ENCODE data around the gene PITX3. TPM values are rescaled to one million over a fixed set of nuclear protein-coding genes. Genes with fewer than 3 reads are reported as not detected.
"Not testable (repeated sequence)": the region's sequence is repeated elsewhere in the genome, so short reads cannot be mapped to it uniquely, and the experiment has no call there.

The PITX3 gene
- total and polyA plus RNA-seq, 2 donors (not counting 3 experiments of a cell fraction or from before 2014, with no cell fraction given): not detected

DNA sequence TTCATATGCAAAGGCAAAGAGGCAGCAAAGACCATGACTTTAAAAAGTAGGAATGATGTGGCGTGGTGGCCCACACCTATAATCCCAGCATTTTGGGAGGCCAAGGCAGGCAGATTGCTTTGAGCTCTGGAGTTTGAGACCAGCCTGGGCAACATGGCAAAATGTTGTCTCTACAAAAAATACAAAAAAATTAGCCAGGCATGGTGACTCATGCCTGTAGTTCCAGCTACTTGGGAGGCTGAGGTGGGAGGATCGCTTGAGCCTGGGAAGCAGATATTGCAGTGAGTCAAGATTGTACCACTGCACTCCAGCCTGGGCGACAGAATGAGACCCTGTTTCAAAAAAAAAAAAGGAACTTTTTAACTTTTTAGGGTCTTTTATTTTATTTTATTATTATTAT, 11.2 kb upstream of the PITX3 start:
- FAIRE-seq; H3K9me3 ChIP-seq (replicated peaks; ENCODE audit: control insufficient read depth, insufficient read depth, low read length); H3K36me3 ChIP-seq (ENCODE audit: control insufficient read depth in 2 of 2, extremely low read depth in 1 of 2, insufficient read depth in 2 of 2, low read length in 2 of 2); H3K9ac ChIP-seq (replicated peaks; ENCODE audit: extremely low read depth, insufficient read depth, low read length); H3K27ac ChIP-seq (ENCODE audit: insufficient read depth, low read depth, low read length); H3K4me3 ChIP-seq (replicated peaks in 1 of 3; ENCODE audit: insufficient read depth in 1 of 3, low read depth in 1 of 3, low read length in 3 of 3); H4K20me1 ChIP-seq (replicated peaks; ENCODE audit: control insufficient read depth, extremely low read depth, insufficient read depth, low read length); H3K4me2 ChIP-seq (ENCODE audit: insufficient read depth, low read length); H3K9me1 ChIP-seq (replicated peaks; ENCODE audit: control insufficient read depth, extremely low read depth, insufficient read depth, low read length); H3K27me3 ChIP-seq (ENCODE audit: control insufficient read depth in 2 of 2, insufficient read depth in 2 of 2, low read length in 2 of 2); dilution Hi-C loops (cut with MboI; ENCODE audit: extremely low pct_ligation_motif_present, low sequenced_read_pairs); H3K4me1 ChIP-seq (ENCODE audit: control insufficient read depth, extremely low read depth, insufficient read depth, low read length); intact Hi-C loops (cut with micrococcal nuclease); BruUV-seq (replicated peaks); DNase-seq (ENCODE audit: low read depth, low spot score); POLR2A ChIA-PET; H2AFZ ChIP-seq (ENCODE audit: low read depth, low read length): not testable (repeated sequence)
- peak; percentile 20 for TF ChIP-seq FOS (IDR thresholded peaks at IDR 0.05; ENCODE audit: borderline replicate concordance, insufficient read depth, low read length)
- H3K79me2 ChIP-seq (ENCODE audit: control insufficient read depth, insufficient read depth, low read length): peaks cover 94% of the 10 kb centered on the region
- CTCF ChIA-PET: interaction anchor here (0.8 to 3.7 kb wide), 5 partner anchors 22 to 100 kb away, joined by 3 to 16 read pairs (median 8); no protein-coding TSS in a partner anchor

DNA sequence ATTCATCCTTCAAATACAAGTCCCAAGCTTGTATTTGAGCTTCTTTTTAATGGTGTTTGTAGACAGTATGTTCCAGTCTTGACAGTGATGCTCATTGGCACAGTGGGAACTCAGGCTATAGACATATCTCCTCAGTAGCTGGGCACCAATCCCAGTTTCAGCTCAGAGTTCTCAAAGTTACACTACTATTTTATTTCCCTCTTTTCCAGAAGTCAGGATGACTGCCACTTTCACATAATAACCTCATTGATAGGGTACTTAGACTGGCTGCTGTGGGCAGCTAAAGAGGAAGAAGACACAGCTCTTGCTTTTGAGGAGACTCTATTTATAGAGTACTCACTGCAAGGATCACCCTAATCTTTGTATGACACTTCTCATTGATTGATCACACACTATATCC, 6.4 kb upstream of the PITX3 start:
- H3K27ac ChIP-seq (ENCODE audit: insufficient read depth, low read depth, low read length): no peak overlapping the region
- FAIRE-seq: no peak
- TF ChIP-seq, protein P1, sequence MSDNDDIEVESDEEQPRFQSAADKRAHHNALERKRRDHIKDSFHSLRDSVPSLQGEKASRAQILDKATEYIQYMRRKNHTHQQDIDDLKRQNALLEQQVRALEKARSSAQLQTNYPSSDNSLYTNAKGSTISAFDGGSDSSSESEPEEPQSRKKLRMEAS (IDR thresholded peaks at IDR 0.05; ENCODE audit: insufficient read depth, insufficient read length): no peak
- no peak for TF ChIP-seq POLR2AphosphoS5 (IDR thresholded peaks at IDR 0.05; ENCODE audit: insufficient read depth, low read depth, low read length)
- TF ChIP-seq POLR2A (IDR thresholded peaks at IDR 0.05; ENCODE audit: low read depth, low read length): no peak
- TF ChIP-seq CTCF (IDR thresholded peaks at IDR 0.05; ENCODE audit: extremely low read depth in 1 of 2, insufficient read depth in 1 of 2, low read depth in 1 of 2, low read length in 2 of 2): no peak
- no peak for TF ChIP-seq FOS (IDR thresholded peaks at IDR 0.05; ENCODE audit: borderline replicate concordance, insufficient read depth, low read length)
- no peak for TF ChIP-seq MYC (IDR thresholded peaks at IDR 0.05; ENCODE audit: low read depth, low read length)
- intact Hi-C loops (cut with micrococcal nuclease) (loop anchor here (5.0 kb wide), 2 partner anchors 35 to 95 kb away; no protein-coding TSS in a partner anchor), dilution Hi-C loops (cut with MboI; ENCODE audit: extremely low pct_ligation_motif_present, low sequenced_read_pairs) (loop anchor here (25.0 kb wide), 1 partner anchor 115 kb away; no protein-coding TSS in a partner anchor)
- CTCF ChIA-PET: interaction anchor here (1.2 to 2.0 kb wide), 3 partner anchors 13 to 103 kb away, joined by 3 to 7 read pairs (median 4); no protein-coding TSS in a partner anchor
- H3K9me1 ChIP-seq (replicated peaks; ENCODE audit: control insufficient read depth, extremely low read depth, insufficient read depth, low read length): no peaks in the 10 kb centered on the region
- POLR2A ChIA-PET: no interaction called here
- peaks cover 69% of the 10 kb centered on the region for H3K79me2 ChIP-seq (ENCODE audit: control insufficient read depth, insufficient read depth, low read length)
- H3K4me3 ChIP-seq (replicated peaks in 1 of 3; ENCODE audit: insufficient read depth in 1 of 3, low read depth in 1 of 3, low read length in 3 of 3): no peak overlapping the region
- H3K9me3 ChIP-seq (replicated peaks; ENCODE audit: control insufficient read depth, insufficient read depth, low read length): no peaks in the 10 kb centered on the region
- no peak for DNase-seq (ENCODE audit: low read depth, low spot score)
- H3K27me3 ChIP-seq (ENCODE audit: control insufficient read depth in 2 of 2, insufficient read depth in 2 of 2, low read length in 2 of 2): no peaks in the 10 kb centered on the region
- H3K9ac ChIP-seq (replicated peaks; ENCODE audit: extremely low read depth, insufficient read depth, low read length): no peak overlapping the region
- peaks cover 16% of the 10 kb centered on the region for H3K4me1 ChIP-seq (ENCODE audit: control insufficient read depth, extremely low read depth, insufficient read depth, low read length)
- no peak overlapping the region for H3K4me2 ChIP-seq (ENCODE audit: insufficient read depth, low read length)
- BruUV-seq (replicated peaks): no TSS peak
- H4K20me1 ChIP-seq (replicated peaks; ENCODE audit: control insufficient read depth, extremely low read depth, insufficient read depth, low read length): peaks cover 3% of the 10 kb centered on the region
- H2AFZ ChIP-seq (ENCODE audit: low read depth, low read length): no peak overlapping the region
- H3K36me3 ChIP-seq (ENCODE audit: control insufficient read depth in 2 of 2, extremely low read depth in 1 of 2, insufficient read depth in 2 of 2, low read length in 2 of 2): no peaks in the 10 kb centered on the region
